ENCODE results near the gene PSD4. TPM values are rescaled to one million over a fixed set of nuclear protein-coding genes. Genes with fewer than 3 reads are reported as not detected.
"Not testable (repeated sequence)": the region's sequence is repeated elsewhere in the genome, so short reads cannot be mapped to it uniquely, and the experiment has no call there.

PSD4 gene
- total and polyA plus RNA-seq, 10 donors: 43.9 to 154 (median 88.1) TPM

DNA sequence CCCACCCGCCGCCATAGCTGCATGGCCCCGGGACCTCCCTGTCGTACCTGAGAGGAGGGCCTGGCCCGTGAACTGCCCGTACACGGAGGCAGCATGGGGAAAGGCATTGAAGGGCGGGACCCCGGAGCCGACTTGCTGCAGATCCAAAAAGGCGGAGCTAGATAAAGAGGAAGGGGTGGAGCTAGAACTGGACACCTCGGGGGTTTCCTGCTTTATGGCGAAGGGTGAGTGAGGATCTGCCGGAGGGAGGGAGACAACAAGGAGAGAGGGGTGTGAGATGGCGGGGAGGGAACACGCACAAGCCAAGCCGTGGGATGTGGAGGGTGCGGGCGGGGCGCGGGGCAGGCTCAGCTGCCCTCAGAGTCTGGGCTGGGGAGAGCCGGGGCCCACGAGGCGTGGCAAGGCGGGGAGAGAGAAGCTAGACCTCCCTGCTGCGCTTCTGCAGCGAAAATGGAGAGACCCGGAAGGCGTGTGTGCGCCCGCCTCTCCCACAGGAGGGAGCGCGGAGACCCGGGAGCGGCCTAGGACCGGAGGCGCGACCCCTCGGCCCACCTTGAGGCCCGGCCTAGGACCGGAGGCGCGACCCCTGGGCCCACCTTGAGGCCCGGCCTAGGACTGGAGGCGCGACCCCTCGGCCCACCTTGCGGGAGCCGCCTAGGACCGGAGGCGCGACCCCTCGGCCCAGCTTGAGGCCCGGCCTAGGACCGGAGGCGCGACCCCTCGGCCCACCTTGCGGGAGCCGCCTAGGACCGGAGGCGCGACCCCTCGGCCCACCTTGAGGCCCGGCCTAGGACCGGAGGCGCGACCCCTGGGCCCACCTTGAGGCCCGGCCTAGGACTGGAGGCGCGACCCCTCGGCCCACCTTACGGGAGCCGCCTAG lies 61.8 kb downstream of the PSD4 start:
- H3K27me3 ChIP-seq (replicated peaks in 1 of 7); H3K9me3 ChIP-seq; DNase-seq; intact Hi-C loops (cut with DNase I; ENCODE audit: low total_unique reads): not testable (repeated sequence)
- Histone ChIP-seq H3K36me3 (peaks cover 0 to 28% (median 0%) of the 10 kb centered on the region in 6 donors), H3K4me3 (peak overlapping the region in 6 of 8 donors; percentile 28 to 64 (median 48)), H3K4me1 (peaks cover 3 to 41% (median 14%) of the 10 kb centered on the region in 6 donors), H3K27ac (peak overlapping the region in 6 of 8 donors; percentile 63 to 90 (median 72))
- TF ChIP-seq POLR2AphosphoS5 (IDR thresholded peaks at IDR 0.05): peak; percentile 37 to 82 (median 68)
- 39 to 95% (median 87%) methylated on average over 33 to 74 of the region's 74 CpGs for WGBS, 5 donors

DNA sequence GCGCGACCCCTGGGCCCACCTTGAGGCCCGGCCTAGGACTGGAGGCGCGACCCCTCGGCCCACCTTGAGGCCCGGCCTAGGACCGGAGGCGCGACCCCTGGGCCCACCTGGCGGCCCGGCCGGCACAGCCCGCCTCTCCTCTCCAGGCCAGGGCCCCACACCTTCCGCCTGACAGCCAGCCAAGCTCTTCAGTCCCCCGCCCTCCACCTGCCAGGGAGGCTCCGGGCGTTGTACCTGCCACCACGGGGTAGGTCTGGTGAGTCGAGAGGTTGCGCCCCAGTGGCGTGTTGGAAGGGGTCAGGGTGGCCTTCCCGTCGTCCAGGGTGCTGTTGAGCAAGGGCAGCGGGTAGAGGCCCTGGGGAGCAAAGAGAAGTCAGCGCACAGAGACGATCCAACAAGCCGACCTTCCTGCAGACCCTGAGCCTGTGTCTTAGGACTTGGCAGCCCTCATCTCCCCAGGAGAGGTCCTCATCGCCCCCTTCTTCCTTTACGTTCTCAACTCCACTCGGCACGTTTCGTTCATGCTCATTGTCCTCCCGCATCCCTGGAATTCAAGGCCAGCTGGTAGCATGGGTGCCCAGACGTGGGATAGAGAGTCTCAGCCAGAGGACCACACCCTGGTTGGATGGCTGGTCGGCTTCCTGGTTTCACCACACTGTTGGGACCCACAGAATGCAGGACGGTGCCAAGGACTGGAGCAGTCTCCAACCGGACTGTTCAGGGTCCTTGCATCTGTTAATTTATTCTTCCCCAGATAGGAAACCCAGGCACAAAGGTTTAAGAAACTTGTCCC lies 62.8 kb downstream of the PSD4 start:
- WGBS, 5 donors: 68 to 93% (median 76%) methylated on average over 16 to 38 of the region's 38 CpGs
- no peak for DNase-seq
- H3K27ac ChIP-seq: peak overlapping the region in 4 of 8 donors; percentile 27 to 90 (median 74)

GRCh38 chr2:113237604-113238160 lies 63.9 kb downstream of the PSD4 start:
- no peak for TF ChIP-seq POLR2A (IDR thresholded peaks at IDR 0.05)
- TF ChIP-seq CTCF (IDR thresholded peaks at IDR 0.05 in 8 of 11, conservative IDR thresholded peaks at IDR 0.05 in 3 of 11): no peak
- TF ChIP-seq POLR2AphosphoS5 (IDR thresholded peaks at IDR 0.05): no peak
- intact Hi-C loops (cut with DNase I; ENCODE audit: low total_unique reads): no loop called here
- H3K27me3 ChIP-seq (replicated peaks in 1 of 7): no peaks in the 10 kb centered on the region
- peak overlapping the region in 1 of 8 donors; percentile 90 for H3K27ac ChIP-seq
- H3K36me3 ChIP-seq: peaks cover 0 to 28% (median 0%) of the 10 kb centered on the region in 6 donors
- no peak overlapping the region for H3K4me3 ChIP-seq
- 82 to 99% (median 86%) methylated on average over 9 of the region's 9 CpGs for WGBS, 5 donors
- H3K9me3 ChIP-seq: no peaks in the 10 kb centered on the region
- DNase-seq: no peak
- peaks cover 4 to 53% (median 21%) of the 10 kb centered on the region in 6 donors for H3K4me1 ChIP-seq

More for the DNA sequence above, 62.8 kb downstream of the PSD4 start:
- no peak for TF ChIP-seq CTCF (IDR thresholded peaks at IDR 0.05 in 8 of 11, conservative IDR thresholded peaks at IDR 0.05 in 3 of 11)
- no peak for TF ChIP-seq POLR2AphosphoS5 (IDR thresholded peaks at IDR 0.05)
- no peak for TF ChIP-seq POLR2A (IDR thresholded peaks at IDR 0.05)
- Histone ChIP-seq H3K4me1 (peaks cover 4 to 51% (median 21%) of the 10 kb centered on the region in 6 donors), H3K36me3 (peaks cover 0 to 28% (median 0%) of the 10 kb centered on the region in 6 donors), H3K9me3 (no peaks in the 10 kb centered on the region), H3K4me3 (peak overlapping the region in 5 of 8 donors; percentile 9 to 64 (median 49)), H3K27me3 (replicated peaks in 1 of 7) (no peaks in the 10 kb centered on the region)
- intact Hi-C loops (cut with DNase I; ENCODE audit: low total_unique reads): no loop called here
